PC-9 (cell line): ENCODE measurements around the gene CAPS2.

Experiments
- CTCF ChIP-seq: fragments of 200-600 bp; sonication (generic); conservative IDR thresholded peaks from 2 replicates; pipeline ENCODE4 v1.6.1; 2017; ENCODE audit warnings: mixed run types, antibody characterized with exemption, mild to moderate bottlenecking, moderate library complexity
- EZH2 ChIP-seq: fragments of 200-600 bp; sonication (generic); IDR thresholded peaks from 2 replicates; pipeline ENCODE4 v1.8.0; 2017; ENCODE audit warnings: antibody characterized with exemption, low read depth

GRCh38 chr12:75245108-75245507 is 85.0 kb downstream of the CAPS2 start:
- TF ChIP-seq CTCF (no peak), EZH2 (no peak)
